ENCODE results near the gene ACHE.

DNA sequence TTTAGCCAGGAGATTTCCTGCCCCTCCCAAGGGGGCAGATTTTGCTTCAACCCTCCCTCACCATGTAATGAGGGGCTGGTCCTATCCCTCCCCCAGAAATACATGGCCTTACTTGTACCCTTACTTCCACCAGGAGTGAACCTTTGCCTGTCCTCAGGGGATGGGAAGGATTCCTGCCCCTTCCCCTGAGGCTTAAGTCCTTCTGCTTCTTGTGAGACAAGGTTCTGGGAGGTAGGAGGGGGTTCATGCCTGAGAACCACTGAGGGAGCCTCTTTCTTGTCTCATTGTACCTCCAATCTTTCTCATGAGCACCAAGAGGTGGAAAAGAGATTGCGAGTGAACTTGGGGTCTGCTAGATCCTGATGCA is 34.1 kb upstream of the ACHE start:
- TF ChIP-seq, protein P1, sequence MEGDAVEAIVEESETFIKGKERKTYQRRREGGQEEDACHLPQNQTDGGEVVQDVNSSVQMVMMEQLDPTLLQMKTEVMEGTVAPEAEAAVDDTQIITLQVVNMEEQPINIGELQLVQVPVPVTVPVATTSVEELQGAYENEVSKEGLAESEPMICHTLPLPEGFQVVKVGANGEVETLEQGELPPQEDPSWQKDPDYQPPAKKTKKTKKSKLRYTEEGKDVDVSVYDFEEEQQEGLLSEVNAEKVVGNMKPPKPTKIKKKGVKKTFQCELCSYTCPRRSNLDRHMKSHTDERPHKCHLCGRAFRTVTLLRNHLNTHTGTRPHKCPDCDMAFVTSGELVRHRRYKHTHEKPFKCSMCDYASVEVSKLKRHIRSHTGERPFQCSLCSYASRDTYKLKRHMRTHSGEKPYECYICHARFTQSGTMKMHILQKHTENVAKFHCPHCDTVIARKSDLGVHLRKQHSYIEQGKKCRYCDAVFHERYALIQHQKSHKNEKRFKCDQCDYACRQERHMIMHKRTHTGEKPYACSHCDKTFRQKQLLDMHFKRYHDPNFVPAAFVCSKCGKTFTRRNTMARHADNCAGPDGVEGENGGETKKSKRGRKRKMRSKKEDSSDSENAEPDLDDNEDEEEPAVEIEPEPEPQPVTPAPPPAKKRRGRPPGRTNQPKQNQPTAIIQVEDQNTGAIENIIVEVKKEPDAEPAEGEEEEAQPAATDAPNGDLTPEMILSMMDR (IDR thresholded peaks at IDR 0.05): no peak
- no peak for TF ChIP-seq POLR2A (IDR thresholded peaks at IDR 0.05; ENCODE audit: low read depth)
